ENCODE measurements around the gene DKK2.

GRCh38 chr4:107034091-107034995 is 1.8 kb downstream of the DKK2 start:
- TF ChIP-seq TAF1 (IDR thresholded peaks at IDR 0.05; ENCODE audit: low read depth, low read length) (no peak), PAX5 (IDR thresholded peaks at IDR 0.05; ENCODE audit: insufficient read depth, low read length, severe bottlenecking) (no peak), POLR2A (IDR thresholded peaks at IDR 0.05; ENCODE audit: low read depth, low read length) (no peak), POLR2AphosphoS5 (IDR thresholded peaks at IDR 0.05; ENCODE audit: low read depth, low read length) (no peak)
